ENCODE results near the gene CLEC3B.
"Not testable (repeated sequence)": the region's sequence is repeated elsewhere in the genome, so short reads cannot be mapped to it uniquely, and the experiment has no call there.

The CLEC3B gene

GRCh38 chr3:45035441-45036301, 9.6 kb downstream of the CLEC3B start:
- peak; percentile 34 for DNase-seq (ENCODE audit: low spot score)

DNA sequence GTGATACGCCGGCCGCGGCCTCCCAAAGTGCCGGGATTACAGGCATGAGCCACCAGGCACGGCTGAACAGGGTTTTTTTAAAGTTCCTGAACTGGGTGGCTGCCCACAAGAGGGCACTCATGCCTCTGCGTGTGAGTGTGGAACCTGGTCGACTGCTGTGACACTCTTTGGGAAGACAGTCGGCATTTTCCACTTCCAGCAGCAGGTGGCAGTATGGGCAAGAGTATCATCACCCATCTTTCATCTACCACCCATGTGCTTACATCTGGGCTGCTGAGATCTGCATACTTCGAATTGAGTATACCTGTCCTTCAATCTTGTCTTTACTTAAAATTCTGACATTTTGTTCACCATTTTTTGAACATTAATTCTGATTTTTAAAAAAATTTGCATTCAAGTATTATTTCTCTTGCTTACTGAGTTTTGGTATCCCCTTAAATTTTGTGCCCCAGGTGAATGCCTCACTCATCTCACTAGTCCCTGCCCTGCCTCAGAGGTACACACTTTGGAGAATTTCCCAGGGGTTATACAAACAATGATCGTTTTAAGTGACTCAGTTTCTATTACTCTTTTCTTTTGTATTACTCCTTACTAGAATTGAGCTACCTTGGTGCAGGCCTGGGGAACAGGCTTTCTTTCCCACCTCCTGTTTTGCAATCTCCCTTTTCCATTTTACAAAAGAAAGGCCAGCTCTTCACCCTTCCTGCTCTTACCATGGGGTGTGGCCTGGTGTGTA, 11.8 kb downstream of the CLEC3B start:
- DNase-seq (ENCODE audit: low spot score): peak; percentile 91

- DNase-seq (ENCODE audit: low spot score): no peak
Measured at GRCh38 chr3:45041666-45042065, 15.6 kb downstream of the CLEC3B start.

DNA sequence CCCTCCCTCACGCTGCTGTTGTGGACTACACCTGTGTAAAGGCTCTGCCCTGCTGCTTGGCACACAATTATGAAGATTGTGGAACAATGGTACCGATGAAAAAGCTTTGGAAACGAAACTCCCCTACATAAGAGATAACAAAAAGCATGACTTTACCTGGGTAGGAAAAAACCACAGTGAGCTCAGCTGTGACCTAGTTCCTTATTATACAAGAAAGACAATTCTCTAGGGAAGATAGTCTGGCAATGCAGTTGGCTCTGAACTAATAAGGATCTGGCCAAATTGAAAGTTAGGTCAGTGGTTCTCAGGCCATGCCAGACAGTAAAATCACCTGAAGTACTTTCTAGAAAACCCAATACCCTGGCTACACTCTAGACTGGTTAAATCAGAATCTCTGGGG, 16.1 kb downstream of the CLEC3B start:
- DNase-seq (ENCODE audit: low spot score): no peak

- peak; percentile 35 for DNase-seq (ENCODE audit: low spot score)
Measured at GRCh38 chr3:45043728-45044299, 17.7 kb downstream of the CLEC3B start.

GRCh38 chr3:45048244-45048643, 22.1 kb downstream of the CLEC3B start:
- no peak for DNase-seq (ENCODE audit: low spot score)

DNA sequence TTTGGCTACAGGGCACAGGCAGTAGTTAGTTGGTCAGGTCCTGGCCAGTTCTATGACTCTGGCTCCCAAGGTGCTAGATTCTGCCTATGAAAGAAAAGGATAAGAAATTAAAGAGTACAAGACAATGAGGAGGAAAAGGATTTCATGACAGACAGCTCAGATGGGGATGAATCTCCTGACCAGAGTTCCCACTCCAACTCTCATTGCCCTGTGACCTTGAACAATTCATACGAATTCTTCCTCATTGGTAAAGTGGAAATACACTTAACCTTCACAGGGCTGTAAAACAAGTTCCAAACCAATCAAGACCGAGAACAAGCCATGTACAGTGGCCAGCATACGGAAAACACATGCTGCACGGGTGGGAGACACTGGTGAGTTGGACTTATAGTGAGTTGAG, 23.7 kb downstream of the CLEC3B start:
- no peak for DNase-seq (ENCODE audit: low spot score)

DNA sequence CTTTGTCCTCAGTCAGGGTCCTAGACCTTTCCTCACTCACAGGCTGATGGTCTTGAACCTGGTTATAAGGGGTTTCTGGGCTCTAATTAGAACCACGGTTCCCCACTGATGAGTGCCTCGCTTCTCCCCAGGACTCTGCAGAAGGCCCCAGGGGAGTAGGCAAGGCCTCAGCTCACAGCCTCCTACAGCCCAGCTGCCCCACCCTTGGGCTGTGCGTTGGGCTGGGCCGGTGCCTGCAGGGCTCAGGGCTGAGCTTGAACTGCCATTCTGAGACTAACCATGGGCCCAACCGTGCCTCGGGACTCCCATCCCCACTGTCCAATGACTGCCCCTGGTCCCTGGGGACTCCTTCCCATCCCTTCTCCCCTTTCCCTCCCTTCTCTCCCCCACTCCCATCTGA, 25.6 kb downstream of the CLEC3B start:
- DNase-seq (ENCODE audit: low spot score): no peak

DNA sequence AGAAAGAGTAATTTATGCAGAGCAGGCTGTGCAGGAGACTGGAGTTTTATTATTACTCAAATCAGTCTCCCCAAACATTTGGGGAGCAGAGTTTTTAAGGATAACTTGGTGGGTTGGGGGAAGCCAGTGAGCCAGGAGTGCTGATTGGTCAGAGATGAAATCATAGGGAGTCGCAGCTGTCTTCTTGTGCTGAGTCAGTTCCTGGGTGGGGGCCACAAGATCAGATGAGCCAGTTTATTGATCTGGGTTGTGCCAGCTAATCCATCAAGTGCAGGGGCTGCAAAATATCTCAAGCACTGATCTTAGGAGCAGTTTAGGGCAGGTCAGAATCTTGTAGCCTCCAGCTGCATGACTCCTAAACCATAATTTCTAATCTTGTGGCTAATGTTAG, 27.7 kb downstream of the CLEC3B start:
- DNase-seq (ENCODE audit: low spot score): not testable (repeated sequence)

GRCh38 chr3:45054196-45054857, 28.2 kb downstream of the CLEC3B start:
- no peak for DNase-seq (ENCODE audit: low spot score)

DNA sequence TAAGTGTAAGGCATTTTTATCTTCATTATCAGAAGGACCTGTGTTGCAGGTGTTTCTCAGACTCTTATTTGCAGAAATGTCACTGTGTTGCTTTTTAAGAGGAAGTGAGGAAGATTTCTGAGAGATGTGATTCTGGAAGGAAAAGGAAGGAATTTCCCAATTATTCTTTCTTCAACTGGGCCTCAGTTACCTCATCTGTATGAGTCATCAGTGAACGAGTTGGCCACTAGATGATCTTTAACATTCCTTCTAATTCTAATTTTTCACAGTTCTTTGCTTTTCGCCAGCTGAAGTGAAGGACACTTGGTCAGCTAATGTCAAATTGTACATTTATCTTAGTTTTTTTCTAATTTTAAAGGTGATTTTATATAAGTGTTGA, 28.9 kb downstream of the CLEC3B start:
- no peak for DNase-seq (ENCODE audit: low spot score)

DNA sequence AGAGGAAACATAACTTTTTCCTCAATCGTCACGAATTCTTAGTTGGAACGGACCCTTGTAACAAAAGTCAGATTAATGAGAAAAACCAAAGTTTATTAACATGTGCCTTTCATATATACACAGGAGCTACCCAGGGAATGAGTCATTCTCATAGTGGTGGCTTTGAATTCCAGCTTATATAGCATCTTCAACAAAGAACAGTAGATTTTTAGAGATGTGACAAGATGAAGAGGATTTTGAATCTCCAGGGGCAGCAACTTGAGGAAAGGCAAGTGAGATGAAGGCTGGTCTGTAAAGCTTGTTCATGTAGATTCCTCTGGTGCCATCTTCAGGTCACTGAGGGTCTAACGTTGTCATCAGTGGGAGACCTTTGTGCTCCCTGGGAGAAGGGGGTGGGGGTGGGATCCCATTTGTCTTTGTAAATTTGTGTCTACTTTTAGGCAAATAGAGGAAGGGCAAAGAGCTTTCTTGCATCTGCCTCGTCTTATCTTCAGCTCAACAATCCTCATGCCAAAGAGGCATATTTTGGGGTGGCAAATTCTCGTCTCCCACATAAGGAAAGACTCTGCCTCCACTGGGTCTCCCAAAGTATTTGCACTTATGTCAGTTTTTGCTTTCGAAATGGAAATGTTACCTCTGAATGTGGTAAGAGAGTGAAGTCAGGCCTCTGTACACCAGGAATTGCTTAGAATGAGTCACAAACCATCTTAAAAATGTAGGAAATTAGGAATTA, 29.5 kb downstream of the CLEC3B start:
- no peak for DNase-seq (ENCODE audit: low spot score)

GRCh38 chr3:45056608-45057301, 30.7 kb downstream of the CLEC3B start:
- DNase-seq (ENCODE audit: low spot score): peak; percentile 70

DNA sequence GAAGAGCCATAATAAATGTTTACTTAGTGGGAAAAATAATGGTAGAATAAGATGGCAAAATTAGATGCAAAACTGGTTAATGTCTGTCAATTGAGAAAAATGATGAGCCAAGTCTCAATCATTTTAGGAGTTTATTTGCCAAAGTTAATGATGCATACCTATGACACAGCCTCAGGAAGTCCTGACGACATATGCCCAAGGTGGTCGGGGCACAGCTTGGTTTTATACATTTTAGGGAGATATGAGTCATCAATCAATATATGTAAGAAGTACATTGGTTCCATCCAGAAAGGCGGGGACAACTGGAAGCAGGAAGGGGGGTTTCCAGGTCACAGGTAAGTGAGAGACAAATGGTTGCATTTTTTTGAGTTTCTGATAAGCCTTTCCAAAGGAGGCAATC, 31.5 kb downstream of the CLEC3B start:
- DNase-seq (ENCODE audit: low spot score): no peak

- no peak for DNase-seq (ENCODE audit: low spot score)
Measured at GRCh38 chr3:45059132-45059531, 33.0 kb downstream of the CLEC3B start.

DNA sequence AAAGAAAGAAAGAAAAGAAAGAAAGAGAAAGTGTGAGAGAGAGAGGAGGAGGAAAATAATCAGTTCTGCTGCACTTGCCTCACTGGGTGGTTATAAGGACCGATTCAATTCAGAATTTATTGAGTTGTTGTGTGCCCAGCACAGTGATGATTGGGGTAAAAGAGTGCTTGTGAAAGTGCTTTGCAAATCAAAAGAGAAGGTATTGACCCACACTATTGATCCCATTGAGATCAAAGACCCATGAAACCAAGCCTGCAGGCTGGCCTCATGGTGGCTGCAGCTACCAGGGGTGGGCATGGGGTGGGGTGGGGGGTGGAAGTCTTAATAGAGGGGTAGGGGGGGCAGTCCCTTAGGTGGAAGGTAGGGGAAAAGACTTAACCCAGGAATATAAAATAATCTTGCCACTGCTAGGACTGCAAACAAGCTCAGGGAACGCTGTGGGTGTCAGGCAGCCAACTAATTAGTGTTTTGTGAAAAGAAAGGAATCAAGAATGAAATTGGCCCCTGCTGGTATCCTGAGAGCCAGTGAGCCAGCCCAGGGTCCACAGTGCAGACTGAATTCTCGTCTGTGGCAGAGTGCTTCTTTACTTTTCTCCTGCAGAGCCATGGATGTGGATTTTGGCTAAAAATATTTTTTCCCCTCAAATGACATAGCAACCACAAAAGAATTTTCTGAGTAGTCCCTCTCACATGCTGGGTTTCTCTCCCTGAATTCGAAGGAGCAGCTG, 34.2 kb downstream of the CLEC3B start:
- DNase-seq (ENCODE audit: low spot score): no peak

- no peak for DNase-seq (ENCODE audit: low spot score)
Measured at GRCh38 chr3:45062697-45063070, 36.6 kb downstream of the CLEC3B start.

GRCh38 chr3:45064512-45065372, 38.6 kb downstream of the CLEC3B start:
- no peak for DNase-seq (ENCODE audit: low spot score)

GRCh38 chr3:45065373-45065720, 39.2 kb downstream of the CLEC3B start:
- no peak for DNase-seq (ENCODE audit: low spot score)
